Stimulated activated CD4-positive, alpha-beta T cell treated with anti-CD3 and anti-CD28 coated beads, Interleukin-4, amount 100 ng/mL, for 48 hours (primary cell): ENCODE results near the gene TUB.

ENCODE experiments used
- DNase-seq, 2 donors: peaks; one replicate each; pipeline ENCODE4 v3.0.0-alpha.2; 2020; ENCODE audit warnings: low read depth in 2 of 2

The TUB gene

DNA sequence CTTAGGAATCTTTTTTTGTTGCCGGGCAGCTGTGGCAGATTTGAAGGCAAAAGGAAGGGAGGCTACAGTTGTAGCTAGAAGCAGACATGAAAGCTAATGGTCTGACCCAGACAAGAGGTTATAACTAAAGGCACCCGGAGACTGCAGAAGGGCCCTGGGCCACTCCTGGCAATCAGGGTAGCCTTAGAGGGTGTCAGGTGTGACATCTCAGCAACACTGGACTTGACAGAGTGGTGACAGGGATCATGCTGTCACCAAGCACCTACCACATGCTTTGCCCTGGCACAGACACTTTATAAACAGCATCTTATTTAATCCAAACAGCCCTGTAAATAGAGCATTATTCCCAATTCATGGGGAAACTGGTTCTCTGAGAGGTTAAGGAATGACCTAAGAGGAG lies 25.7 kb downstream of the TUB start:
- DNase-seq, result no peak

DNA sequence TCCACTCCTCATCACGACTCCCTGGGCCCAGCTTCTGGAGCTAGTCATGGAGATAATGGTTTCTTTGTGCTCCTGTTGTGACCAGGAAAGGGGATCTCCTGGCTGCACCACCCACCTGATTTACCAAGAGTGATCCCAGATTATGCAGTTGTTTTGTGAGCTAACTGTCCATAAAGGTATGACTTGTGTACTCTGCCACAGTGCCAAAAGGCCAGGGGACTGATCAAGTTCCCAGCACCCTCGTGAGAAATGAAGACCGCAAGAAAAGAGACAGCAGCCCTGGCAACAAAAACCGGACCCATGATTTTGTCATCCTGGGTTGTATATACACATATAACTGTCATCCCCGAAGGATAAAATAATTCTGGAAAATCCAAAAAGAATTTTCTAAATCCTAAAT lies 26.6 kb downstream of the TUB start:
- no peak for DNase-seq

DNA sequence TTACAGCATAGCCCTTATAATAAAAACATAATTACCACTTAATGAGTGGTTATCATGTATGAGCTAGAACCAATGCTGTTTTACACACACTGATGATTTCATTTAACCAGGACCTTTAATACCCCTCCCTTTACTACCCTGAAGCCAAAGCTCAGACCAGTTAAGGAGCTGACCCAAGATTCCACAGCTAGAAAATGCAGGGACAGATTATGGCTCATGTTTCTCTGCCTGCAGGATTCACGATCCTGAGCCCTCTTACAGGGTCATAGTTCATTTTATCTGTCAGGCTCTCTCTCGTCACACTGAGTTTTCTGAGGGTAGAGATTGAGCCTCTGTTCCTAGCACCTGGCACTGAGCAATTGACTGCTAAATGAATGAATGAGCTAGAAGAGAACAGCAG lies 27.4 kb downstream of the TUB start:
- DNase-seq, result no peak

DNA sequence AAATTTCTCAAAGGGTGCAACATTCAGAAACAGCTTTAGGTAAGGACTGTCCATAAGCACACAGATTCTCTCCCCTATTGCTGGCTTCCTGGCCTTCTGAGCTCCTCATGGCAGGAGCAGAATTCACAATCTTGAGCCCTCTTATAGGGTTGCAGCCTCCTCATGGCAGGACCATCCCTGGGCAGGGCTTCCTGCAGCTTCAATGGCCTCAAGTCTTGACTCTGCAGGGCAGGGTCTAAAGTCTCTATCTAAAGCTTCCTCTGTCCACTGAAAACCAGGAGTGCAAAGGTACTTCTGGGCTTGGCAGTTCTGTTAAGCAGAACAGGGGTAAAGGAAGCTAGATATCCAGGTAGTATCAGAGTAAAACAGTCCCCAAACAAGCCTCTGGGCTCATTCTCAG lies 28.7 kb downstream of the TUB start:
- no peak for DNase-seq

DNA sequence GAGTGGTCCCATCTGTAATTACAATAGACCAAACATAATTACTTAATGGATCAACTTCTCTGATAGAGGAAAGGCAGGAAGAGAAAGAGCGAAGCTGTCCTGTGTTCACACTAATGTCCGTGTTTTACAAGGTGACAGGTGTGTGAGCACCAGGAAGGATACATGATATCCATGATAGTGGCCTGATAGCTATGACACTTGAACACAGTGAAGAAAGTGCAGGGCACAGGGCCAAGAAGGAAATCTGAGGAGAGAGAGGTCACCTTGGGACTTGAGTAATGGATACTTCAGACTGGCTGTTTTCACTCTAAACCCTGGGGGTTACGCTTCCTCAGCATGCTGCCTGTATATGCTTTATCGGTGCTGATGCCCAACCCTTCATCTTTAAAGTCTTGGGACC lies 29.4 kb downstream of the TUB start:
- DNase-seq, result no peak

DNA sequence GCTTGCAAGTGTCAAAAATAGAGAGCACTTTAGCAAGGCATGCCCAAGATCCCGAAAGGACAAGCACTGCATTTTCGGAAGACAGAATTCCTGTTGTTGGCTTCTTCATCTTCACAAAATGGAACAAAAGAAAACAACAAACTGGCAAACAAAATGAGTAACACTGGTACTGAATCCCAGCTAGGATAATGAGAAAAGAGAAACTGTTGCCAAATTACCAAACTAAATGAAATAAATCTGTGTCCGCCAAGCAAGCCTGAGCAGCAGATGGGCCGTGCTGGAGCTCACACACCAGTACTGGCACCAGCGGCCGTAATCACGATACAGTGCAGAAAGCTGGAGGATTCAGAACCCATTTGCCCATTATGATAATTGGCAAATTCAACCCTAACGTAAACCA lies 30.6 kb downstream of the TUB start:
- DNase-seq, result no peak

DNA sequence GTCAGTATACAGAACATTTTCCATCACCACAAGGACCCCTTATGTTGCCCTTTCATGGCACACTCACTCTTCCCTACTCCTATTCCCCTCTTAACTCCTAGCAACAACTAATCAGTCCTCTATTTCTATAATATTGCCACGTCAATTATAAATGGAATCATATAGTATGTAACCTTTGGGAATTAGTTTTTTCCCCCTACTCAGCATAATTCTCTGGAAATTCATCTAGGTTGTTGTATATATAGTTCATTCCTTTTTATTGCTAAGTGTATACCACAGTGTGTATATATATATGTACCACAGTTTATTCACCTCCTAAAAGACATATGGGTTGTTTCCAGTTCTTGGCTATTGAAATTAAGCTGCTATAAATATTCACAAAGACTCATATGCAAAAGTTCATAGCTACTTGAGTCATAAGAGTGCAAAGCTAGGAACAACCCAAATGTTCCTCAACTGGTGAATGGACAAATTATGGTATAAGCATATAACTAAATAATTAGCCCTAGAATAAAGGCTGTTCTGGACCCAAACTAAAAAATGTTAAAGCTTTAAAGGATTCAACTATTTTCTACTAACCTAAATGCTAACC lies 41.3 kb downstream of the TUB start:
- DNase-seq, result no peak

DNA sequence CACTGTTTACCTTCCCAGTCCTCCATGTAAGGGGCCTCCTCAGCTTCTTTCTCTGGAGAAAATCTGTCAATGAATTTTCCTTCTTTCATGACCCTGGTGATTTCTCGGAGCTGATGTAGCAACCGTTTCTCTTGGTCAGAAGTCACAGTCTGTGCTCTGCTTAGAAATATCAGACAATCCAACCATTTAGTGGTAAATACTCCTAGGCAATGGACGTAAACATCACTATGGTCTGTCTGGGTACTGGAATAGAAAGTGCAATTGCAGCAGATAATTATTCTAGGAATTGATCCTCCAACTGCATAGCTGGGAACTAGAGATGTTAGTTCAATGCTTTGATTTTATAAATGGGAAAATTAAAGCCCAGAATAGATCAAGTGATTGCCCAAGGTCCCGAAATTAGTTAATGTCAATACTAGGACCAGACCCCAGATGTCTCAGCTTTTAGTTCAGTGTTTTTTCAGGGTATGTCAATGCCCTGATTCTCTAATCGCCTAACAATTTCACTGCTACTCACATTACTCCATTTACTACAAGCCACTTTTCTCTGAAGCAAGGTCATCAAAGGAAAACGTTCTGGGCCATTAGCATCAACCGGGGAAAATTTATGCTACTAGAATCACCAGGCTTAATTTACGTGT lies 45.8 kb downstream of the TUB start:
- no peak for DNase-seq

DNA sequence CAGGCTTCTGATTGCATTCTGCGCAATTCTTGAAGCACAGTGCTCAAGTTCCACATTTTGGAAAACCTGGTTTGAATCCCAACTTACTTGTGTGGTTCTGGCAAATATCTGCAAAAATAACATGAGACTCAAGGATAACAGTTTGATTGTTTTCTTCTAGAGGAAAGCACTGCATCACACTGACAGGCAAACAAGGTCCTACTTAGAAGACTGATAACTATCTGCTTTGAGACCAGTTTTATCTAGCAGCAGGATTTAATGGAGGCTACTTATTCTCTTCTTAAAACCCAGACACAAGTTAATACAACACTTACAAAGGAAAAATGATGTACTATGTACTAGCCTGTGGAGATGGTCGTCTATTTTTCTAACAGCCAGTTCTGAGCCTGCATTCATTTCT lies 46.4 kb downstream of the TUB start:
- no peak for DNase-seq

DNA sequence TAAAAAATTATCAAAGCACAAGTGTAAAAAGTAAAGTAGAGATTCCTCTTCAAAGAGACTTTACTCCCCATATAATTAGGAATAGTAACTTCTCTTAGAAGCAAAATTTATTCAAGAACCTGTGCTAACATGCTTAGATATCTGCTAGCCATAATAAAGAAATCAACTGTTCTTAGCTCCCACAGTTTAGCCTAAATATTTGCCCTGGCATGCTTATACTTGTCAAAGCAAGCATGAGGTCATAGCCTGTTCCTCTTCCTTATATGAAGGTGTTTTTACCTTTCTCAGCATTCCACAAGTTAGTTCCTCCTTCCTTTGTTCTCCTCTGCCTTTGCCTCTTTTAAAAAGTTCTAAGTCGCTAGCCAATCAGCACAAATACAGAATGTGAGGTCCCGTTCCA lies 57.5 kb downstream of the TUB start:
- DNase-seq, result no peak

DNA sequence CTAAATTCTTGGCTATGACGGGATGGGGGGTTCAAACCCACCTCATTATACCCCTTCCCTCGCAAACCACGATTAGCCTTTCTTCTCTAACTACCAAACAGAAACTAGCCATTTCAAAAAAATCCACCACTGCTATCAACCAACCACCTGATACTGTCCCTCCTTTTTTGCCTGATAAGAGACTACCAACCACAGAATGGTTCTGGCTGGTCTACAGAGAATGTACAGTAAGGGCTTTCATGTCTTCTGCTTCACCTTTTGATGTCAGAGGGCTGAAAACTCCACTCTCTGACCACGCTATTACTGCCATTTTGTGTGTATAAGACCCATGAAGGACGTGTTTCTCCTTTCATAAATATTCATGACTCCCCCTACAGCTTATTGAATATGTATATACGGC lies 68.7 kb downstream of the TUB start:
- no peak for DNase-seq
